ENCODE results near the gene FAM168A.

GRCh38 chr11:73376803-73377629 lies 220.9 kb downstream of the FAM168A start:
- TF ChIP-seq, protein P1, sequence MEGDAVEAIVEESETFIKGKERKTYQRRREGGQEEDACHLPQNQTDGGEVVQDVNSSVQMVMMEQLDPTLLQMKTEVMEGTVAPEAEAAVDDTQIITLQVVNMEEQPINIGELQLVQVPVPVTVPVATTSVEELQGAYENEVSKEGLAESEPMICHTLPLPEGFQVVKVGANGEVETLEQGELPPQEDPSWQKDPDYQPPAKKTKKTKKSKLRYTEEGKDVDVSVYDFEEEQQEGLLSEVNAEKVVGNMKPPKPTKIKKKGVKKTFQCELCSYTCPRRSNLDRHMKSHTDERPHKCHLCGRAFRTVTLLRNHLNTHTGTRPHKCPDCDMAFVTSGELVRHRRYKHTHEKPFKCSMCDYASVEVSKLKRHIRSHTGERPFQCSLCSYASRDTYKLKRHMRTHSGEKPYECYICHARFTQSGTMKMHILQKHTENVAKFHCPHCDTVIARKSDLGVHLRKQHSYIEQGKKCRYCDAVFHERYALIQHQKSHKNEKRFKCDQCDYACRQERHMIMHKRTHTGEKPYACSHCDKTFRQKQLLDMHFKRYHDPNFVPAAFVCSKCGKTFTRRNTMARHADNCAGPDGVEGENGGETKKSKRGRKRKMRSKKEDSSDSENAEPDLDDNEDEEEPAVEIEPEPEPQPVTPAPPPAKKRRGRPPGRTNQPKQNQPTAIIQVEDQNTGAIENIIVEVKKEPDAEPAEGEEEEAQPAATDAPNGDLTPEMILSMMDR (IDR thresholded peaks at IDR 0.05; ENCODE audit: low read depth, low read length), result no peak
- TF ChIP-seq POLR2A (IDR thresholded peaks at IDR 0.05; ENCODE audit: extremely low read depth, insufficient read length) (peak; percentile 67), MAX (IDR thresholded peaks at IDR 0.05; ENCODE audit: low read depth, low read length) (peak; percentile 84), MYC (IDR thresholded peaks at IDR 0.05; ENCODE audit: low read depth, low read length) (peak; percentile 88)
